HG02678 (cell line): ENCODE measurements around the gene CDH19.
"Not testable (repeated sequence)": the region's sequence is repeated elsewhere in the genome, so short reads cannot be mapped to it uniquely, and the experiment has no call there.

Experiments used
- ATAC-seq: cut with Tn5 transposase; IDR thresholded peaks from one replicate; pipeline ENCODE4 v1.9.1; 2021; ENCODE audit warnings: mild to moderate bottlenecking, moderate library complexity; ENCODE audit not compliant: unreplicated experiment

CDH19 gene

GRCh38 chr18:66473882-66474281 lies 130.0 kb downstream of the CDH19 start:
- no peak for ATAC-seq

DNA sequence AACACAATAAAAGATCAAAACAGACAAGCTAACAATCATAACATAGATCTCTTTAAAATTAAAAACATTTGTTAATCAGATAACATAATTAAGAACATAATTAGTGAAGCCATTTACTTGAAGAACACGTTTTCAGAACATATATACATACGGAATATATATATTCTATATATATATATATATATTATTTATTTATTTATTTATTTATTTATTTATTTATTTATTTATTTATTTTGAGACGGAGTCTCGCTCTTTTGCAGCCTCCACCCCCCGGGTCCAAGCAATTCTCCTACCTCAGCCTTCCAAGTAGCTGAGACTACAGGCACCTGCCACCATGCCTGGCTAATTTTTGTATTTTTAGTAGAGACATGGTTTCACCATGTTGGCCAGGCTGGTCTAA lies 137.7 kb downstream of the CDH19 start:
- ATAC-seq, result not testable (repeated sequence)

DNA sequence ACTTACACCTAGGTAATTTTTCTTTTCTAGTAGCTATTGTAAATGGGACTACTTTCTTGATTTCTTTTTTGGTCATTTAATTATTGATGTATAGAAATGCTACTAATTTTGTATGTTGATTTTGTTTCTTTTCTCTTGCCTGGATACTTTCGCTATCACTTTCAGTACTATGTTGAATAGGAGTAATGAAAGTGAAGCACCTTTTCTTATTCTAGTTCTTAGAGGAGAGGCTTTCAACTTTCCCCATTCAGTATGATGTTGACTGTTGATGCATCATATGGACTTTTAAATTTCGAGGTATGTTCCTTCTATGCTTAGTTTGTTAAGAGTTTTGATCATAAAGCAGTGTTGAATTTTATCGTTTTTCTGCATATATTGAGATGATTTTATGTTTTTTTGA lies 142.5 kb downstream of the CDH19 start:
- no peak for ATAC-seq

- no peak for ATAC-seq
Measured at GRCh38 chr18:66457245-66457644, 146.6 kb downstream of the CDH19 start.
